GM12872 (cell line): Measurements from ENCODE around the gene CDH6.

ENCODE experiments used
- TF ChIP-seq, protein P1 (sequence below): IDR thresholded peaks from 3 replicates; pipeline ENCODE4 v1.5.1; 2011; ENCODE audit warnings: low read depth, mild to moderate bottlenecking, low read length, moderate library complexity; ENCODE audit not compliant: insufficient read depth

The CDH6 gene

DNA sequence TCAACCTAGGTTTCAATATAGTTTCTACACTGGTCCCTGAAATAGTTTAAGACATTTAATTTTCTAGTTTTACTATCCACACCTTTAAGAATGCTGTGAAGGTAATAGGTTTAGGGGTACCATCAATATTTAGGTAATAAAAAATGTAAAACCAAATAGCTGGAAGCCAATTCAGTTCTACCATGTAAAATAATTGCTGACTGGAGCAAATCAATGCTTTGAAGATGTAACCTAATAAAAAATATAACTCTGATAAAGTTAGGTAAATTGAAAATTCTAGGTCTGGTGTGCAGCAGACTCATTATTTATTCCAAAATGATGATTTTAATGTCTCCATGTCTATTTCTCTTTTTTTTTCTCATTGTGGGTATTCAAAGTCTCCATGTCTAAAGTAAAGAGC lies 21.8 kb downstream of the CDH6 start:
- TF ChIP-seq, protein P1, sequence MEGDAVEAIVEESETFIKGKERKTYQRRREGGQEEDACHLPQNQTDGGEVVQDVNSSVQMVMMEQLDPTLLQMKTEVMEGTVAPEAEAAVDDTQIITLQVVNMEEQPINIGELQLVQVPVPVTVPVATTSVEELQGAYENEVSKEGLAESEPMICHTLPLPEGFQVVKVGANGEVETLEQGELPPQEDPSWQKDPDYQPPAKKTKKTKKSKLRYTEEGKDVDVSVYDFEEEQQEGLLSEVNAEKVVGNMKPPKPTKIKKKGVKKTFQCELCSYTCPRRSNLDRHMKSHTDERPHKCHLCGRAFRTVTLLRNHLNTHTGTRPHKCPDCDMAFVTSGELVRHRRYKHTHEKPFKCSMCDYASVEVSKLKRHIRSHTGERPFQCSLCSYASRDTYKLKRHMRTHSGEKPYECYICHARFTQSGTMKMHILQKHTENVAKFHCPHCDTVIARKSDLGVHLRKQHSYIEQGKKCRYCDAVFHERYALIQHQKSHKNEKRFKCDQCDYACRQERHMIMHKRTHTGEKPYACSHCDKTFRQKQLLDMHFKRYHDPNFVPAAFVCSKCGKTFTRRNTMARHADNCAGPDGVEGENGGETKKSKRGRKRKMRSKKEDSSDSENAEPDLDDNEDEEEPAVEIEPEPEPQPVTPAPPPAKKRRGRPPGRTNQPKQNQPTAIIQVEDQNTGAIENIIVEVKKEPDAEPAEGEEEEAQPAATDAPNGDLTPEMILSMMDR, result no peak

DNA sequence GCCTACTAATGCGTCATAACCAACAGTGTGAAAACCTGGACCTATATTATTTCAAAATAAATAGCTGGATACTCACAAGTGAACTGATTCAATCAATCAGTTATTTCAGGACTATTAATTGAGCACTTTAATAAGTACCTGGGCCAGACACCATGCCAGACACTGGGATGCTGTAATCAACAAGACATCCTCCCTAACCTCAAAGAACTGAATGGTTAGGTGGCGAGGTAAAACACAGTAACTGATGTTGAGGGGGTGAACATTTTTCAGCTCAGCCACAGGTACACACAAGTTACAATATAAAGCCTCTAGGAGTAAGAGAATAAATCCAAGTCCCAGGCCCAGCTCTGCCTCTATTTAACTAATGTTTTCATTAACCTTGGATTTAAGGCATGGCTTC lies 24.0 kb downstream of the CDH6 start:
- TF ChIP-seq, protein P1, result no peak

DNA sequence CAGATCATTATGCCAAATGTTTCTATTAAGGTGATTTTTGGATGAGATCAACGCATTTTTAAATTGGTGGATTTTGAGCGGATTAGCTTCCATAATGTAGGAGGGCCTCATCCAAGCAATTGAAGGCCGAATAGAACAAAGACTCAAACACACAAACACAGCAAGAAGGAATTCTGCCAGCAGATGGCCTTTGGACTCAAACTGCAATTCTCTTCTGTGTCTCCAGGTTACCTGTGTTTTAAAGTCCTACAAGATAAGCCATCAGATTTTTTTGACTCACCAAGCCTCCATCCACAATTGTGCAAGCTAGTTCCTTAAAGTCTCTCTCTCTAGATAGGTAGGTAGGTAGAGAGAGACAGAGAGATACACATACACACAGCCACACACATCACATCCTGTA lies 25.5 kb downstream of the CDH6 start:
- TF ChIP-seq, protein P1, result no peak

DNA sequence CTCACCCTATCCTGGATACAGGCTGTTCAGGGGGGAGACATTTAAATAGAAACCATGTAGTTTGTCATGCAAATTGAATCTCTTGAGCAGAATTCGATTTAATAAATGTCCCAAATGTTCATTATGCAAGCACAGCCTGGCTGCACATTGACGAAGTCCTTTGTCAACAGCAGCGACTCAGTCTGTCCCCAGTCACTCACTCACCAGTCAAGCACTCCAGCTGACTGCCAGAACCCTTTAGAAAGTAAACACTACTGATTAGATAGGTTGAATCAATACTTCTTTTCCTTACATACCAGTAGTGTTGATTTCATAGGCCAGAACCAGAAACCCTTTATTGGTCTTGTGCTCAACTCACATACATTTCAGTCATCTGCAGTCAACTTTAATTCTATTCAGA lies 27.5 kb downstream of the CDH6 start:
- TF ChIP-seq, protein P1, result no peak

DNA sequence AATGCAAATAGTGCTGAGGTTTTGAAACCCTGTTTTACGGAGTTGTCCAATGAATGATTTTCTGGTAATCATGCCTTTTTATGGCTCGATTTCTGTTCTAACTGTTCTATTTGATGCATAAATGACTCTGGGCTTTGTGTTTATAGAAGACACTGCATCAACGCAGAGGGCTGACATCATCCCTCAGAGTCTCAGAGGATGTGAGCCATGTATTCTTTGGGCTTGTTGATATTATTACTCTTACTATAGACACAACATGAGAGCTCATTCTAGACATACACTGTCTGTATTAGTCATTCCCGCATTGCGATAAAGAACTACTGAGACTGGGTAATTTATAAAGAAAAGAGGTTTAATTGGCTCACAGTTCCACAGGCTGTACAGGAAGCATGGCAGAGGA lies 31.6 kb downstream of the CDH6 start:
- TF ChIP-seq, protein P1, result no peak

DNA sequence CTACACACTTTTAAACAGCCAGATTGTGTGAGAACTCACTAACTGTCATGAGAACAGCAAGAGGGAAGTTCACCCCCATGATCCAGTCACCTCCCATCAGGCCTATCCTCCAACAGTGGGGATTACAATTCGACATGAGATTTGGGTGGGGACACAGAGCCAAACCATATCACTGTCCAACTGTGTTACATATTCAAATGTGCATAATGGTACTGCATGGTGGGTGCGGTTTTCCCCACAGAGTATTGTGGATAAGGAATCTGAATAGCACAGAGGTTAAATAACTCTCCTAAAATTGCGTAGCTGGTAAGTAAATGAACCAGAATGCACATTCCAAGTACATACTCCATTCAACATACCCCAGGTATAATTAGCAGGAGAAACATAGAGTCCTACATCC lies 32.1 kb downstream of the CDH6 start:
- TF ChIP-seq, protein P1, result no peak

DNA sequence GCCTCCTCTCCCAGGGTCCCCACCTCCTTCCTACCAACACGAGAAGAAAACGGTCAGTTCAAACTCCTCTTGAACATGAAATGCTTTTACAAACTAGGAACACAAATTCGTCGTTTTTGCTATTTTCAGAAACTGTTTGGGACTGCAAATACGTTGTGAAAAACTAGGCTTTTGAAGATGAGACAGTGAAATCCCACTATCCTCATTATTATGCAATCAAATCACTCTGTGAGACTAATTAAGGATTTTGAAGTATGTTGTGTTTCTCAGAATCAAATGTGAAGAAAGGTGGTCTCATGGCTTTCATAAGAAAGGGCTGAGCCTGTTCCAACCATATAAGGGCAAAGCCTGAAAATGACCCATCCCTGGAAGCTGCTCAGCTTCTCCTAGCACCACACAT lies 33.2 kb downstream of the CDH6 start:
- TF ChIP-seq, protein P1, result no peak

DNA sequence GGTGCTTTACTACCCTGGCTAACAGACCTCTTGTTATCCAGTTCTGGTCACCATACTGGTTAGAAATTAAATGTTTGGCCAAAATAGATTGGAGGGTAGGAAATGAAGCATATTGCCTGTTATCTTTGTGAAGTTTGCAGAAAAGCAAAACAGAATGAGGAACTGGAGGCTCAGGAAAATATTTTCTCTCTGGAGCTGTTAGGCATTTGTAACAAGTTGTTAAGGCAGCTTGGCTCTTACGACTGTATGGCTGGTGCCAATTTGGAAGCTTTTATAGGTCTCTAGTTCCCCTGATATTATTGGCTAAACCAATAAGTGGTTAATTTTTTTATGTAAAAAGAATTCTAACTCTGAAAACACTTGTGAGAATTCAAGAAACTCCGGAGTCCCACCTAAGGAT lies 35.8 kb downstream of the CDH6 start:
- TF ChIP-seq, protein P1, result no peak
